Measurements from ENCODE around the gene TP63.

DNA sequence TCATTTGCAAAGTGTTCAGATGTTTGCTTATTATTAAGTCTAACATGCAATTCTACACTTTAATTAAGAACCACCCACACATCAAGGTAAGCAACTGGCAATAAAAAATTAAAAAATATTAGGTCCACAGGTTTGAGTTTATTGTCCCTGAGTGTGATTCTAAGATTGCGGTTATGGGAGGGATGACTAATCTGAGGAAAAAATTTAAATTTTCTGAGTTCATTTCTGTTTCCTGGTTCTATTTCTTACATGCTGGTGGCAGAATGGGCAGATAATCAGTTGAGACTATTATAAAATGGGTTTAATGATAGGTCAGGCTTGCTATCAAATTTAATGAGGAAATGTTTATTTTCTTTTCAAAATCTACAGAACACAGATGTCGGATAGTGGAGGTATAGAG, 105.9 kb downstream of the TP63 start:
- no peak for TF ChIP-seq CTCF (IDR thresholded peaks at IDR 0.05)
- TF ChIP-seq ZFX (IDR thresholded peaks at IDR 0.05; ENCODE audit: borderline replicate concordance) = no peak
